BLaER1 (cell line): ENCODE measurements around the gene SMR3A.

Experiments
- H3K27ac ChIP-seq: shearing (Covaris generic); formaldehyde crosslinking; 2 replicates; pipeline ENCODE4 v1.8.1; 2022
- H3K27me3 ChIP-seq: shearing (Covaris generic); formaldehyde crosslinking; 2 replicates; pipeline ENCODE4 v1.8.1; 2022
- H3K36me3 ChIP-seq: shearing (Covaris generic); formaldehyde crosslinking; 2 replicates; pipeline ENCODE4 v1.8.1; 2022
- H3K4me1 ChIP-seq: shearing (Covaris generic); formaldehyde crosslinking; 2 replicates; pipeline ENCODE4 v1.8.1; 2022
- H3K4me2 ChIP-seq: shearing (Covaris generic); formaldehyde crosslinking; 2 replicates; pipeline ENCODE4 v1.8.1; 2022
- H3K4me3 ChIP-seq: shearing (Covaris generic); formaldehyde crosslinking; 2 replicates; pipeline ENCODE4 v1.8.1; 2022
- H3K9ac ChIP-seq: shearing (Covaris generic); formaldehyde crosslinking; 2 replicates; pipeline ENCODE4 v1.8.1; 2022
- H3K9me3 ChIP-seq: shearing (Covaris generic); formaldehyde crosslinking; 2 replicates; pipeline ENCODE4 v1.8.1; 2022
- H4K20me1 ChIP-seq: shearing (Covaris generic); formaldehyde crosslinking; 2 replicates; pipeline ENCODE4 v1.8.1; 2022
- Cebpa-rat ChIP-seq: shearing (Covaris generic); IDR thresholded peaks from 2 replicates; pipeline ENCODE4 v1.8.1; 2022

SMR3A gene

DNA sequence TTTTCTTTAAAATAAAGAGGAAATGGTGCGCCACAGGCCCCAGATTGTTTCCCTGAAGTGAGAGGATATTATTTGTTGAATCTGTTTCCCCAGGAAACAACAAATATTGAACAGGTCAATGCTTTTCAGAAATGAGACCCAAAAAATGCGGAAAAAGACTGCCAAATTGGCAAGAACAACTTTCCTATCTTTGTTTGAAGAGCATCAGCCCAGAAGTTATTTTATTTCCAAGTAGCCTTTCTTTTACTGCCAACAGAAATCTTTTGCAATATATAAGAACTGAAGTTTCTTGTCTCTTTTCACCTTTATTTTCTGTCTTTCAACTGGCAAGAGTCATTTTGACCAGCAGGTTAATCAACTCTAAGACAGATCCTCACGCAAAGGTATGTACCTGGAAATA is at the start of gene SMR3A:
Gene SMR3A, plus strand, starts transcription at position 301 of the 400 bp plus-strand sequence. CDS start 1,356 bp downstream, outside the sequence.
- Histone ChIP-seq H3K9me3 (no peaks in the 10 kb centered on the region), H3K4me2 (no peak within 1 kb of the TSS), H3K27me3 (no peaks in the 10 kb centered on the region), H3K27ac (no peak within 1 kb of the TSS), H3K4me1 (peaks cover 5% of the 10 kb centered on the region; the same call in 1 of the 2 replicates), H3K4me3 (no peak within 1 kb of the TSS), H3K36me3 (no peaks in the 10 kb centered on the region), H4K20me1 (no peaks in the 10 kb centered on the region), H3K9ac (no peak within 1 kb of the TSS)
- no peak for TF ChIP-seq Cebpa-rat

DNA sequence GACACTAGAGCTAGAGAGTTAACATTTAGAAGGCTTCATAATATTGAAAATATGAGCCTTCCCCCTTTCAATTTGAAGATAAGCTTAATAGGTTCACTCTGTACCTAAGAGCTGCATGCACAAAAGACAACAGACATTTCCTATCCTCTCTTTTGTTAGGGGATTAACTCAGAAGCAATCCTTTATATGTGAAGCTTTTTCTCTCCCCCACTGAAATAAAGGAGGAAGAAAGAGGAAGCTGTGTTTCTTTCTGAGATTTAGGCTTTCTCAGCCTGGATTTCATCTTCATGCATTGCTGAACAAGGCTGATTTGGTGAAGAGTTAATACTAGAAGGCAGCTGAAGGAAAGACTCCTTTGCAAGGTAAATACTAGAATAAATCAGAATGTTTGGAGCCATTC is 46.8 kb upstream of the SMR3A start:
- Histone ChIP-seq H3K36me3 (no peaks in the 10 kb centered on the region), H3K27ac (no peak overlapping the region), H4K20me1 (no peaks in the 10 kb centered on the region), H3K4me1 (no peaks in the 10 kb centered on the region), H3K9ac (no peak overlapping the region), H3K4me2 (no peak overlapping the region), H3K27me3 (no peaks in the 10 kb centered on the region), H3K9me3 (no peaks in the 10 kb centered on the region), H3K4me3 (no peak overlapping the region)
- TF ChIP-seq Cebpa-rat, result no peak

DNA sequence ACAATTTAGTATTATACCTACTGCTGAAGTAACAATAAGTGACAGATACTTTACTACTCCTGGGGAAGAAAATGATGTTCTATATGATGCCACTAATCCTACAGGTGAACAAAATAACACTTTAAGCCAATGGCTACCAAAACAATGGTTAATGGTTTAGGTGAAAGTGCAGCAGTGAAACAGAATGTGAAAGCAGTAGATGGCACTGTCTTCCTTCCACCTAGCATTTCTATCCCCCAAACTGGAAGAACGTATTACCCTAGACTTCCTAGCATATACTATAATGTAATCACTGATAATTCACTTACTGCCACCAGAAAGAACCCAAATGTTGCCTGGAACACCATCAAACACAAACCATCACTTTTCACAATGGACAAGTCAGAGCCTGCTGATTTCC is 44.6 kb upstream of the SMR3A start:
- no peaks in the 10 kb centered on the region for H3K4me1 ChIP-seq
- H3K27ac ChIP-seq, result no peak overlapping the region
- no peaks in the 10 kb centered on the region for H4K20me1 ChIP-seq
- no peak overlapping the region for H3K4me3 ChIP-seq
- TF ChIP-seq Cebpa-rat, result no peak
- no peaks in the 10 kb centered on the region for H3K9me3 ChIP-seq
- H3K9ac ChIP-seq, result no peak overlapping the region
- H3K36me3 ChIP-seq, result no peaks in the 10 kb centered on the region
- no peak overlapping the region for H3K4me2 ChIP-seq
- no peaks in the 10 kb centered on the region for H3K27me3 ChIP-seq

DNA sequence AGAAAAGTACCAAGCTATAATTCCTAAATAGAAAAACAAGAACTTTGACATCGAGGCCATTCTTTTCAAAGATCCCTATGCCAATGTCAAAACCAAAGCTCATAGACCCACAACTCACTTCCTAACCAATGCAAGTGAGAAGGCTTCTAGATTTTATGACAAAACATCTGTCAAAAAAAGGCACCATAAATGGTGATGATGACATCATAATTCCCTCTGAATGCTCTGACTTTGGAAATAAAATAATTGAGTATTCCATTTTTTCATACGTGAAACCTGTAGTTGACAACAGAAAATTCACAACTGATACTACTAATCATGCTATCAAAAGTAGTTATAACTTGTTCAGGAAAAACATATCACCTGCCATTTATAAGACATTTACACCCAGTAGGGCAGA is 34.5 kb upstream of the SMR3A start:
- H3K27me3 ChIP-seq, result no peaks in the 10 kb centered on the region
- no peaks in the 10 kb centered on the region for H3K9me3 ChIP-seq
- H3K4me2 ChIP-seq, result no peak overlapping the region
- no peaks in the 10 kb centered on the region for H4K20me1 ChIP-seq
- TF ChIP-seq Cebpa-rat, result no peak
- no peak overlapping the region for H3K27ac ChIP-seq
- H3K4me1 ChIP-seq, result no peaks in the 10 kb centered on the region
- no peak overlapping the region for H3K4me3 ChIP-seq
- no peak overlapping the region for H3K9ac ChIP-seq
- no peaks in the 10 kb centered on the region for H3K36me3 ChIP-seq

DNA sequence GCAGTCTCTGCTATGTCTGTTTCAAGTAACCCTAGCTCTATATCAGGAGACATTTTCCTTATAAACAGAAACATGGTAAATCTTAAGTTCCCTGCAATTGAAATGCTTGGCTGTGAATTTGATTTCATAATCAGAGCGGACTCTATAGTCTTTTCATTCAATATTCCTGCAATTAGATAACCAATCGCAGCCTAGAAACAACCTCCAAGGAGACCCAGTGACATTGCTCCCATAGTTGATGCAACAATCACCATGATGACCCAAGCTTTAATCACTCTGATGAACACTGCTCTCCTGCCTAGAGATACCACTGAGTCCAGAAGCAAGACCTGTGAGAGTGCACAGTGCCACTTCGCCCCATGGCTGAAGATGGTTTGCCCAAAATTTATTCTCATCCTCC is 25.9 kb upstream of the SMR3A start, which contains the start of gene CABS1:
Gene CABS1, plus strand, starts transcription at position 301 of the 400 bp plus-strand sequence. Its CDS starts 59 bp downstream, at position 360.
- H3K36me3 ChIP-seq, result no peaks in the 10 kb centered on the region
- TF ChIP-seq Cebpa-rat, result no peak
- H3K27me3 ChIP-seq, result no peaks in the 10 kb centered on the region
- no peak within 1 kb of the TSS for H3K27ac ChIP-seq
- no peak within 1 kb of the TSS for H3K4me3 ChIP-seq
- H3K9ac ChIP-seq, result no peak within 1 kb of the TSS
- H3K4me1 ChIP-seq, result no peaks in the 10 kb centered on the region
- H3K9me3 ChIP-seq, result no peaks in the 10 kb centered on the region
- H4K20me1 ChIP-seq, result no peaks in the 10 kb centered on the region
- H3K4me2 ChIP-seq, result no peak within 1 kb of the TSS

DNA sequence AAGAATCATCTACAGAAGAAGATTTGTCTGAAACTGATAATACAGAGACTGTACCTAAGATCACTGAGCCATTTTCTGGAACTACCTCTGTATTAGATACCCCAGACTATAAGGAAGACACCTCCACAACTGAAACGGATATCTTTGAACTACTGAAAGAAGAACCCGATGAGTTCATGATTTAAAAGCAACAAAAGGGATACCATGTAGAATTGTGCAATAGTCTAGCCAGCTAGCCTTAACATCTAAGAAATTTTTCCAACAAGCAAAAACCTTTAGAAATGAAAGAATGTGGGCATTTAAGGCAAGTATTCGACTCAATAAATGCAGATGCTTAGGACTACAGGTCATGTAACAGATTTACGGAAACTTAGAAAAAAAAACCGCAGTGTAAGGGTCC is 24.5 kb upstream of the SMR3A start:
- no peaks in the 10 kb centered on the region for H3K27me3 ChIP-seq
- no peak overlapping the region for H3K27ac ChIP-seq
- no peaks in the 10 kb centered on the region for H3K4me1 ChIP-seq
- no peak overlapping the region for H3K4me3 ChIP-seq
- no peak overlapping the region for H3K4me2 ChIP-seq
- H3K9me3 ChIP-seq, result no peaks in the 10 kb centered on the region
- no peak for TF ChIP-seq Cebpa-rat
- H3K9ac ChIP-seq, result no peak overlapping the region
- no peaks in the 10 kb centered on the region for H3K36me3 ChIP-seq
- H4K20me1 ChIP-seq, result no peaks in the 10 kb centered on the region

DNA sequence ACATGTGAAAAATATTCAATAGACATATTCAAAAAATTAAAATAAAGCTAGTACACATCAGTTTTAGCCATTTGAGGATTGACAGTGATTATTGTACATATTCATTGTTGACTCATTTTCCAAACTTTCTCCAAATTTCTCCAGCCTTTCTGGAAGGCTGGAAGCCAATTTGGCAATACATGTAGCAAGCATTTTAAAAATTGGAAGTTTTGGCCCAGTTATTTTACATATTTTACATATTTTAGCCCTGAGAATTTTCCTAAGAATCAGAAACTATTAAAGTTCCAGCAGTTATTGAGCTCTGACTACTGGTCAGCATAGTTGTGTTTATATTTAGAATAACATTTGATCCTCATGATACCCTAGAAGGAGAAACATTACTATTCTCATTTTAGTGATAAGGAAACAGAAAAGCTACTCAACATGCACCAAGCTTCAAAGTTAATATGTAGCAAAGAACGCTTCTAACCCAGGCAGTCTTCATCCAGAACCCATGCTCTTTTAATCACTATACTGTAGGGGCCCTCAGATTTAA is 22.6 kb upstream of the SMR3A start:
- H4K20me1 ChIP-seq, result no peaks in the 10 kb centered on the region
- H3K4me1 ChIP-seq, result no peaks in the 10 kb centered on the region
- no peaks in the 10 kb centered on the region for H3K9me3 ChIP-seq
- H3K9ac ChIP-seq, result no peak overlapping the region
- H3K27me3 ChIP-seq, result no peaks in the 10 kb centered on the region
- no peaks in the 10 kb centered on the region for H3K36me3 ChIP-seq
- no peak overlapping the region for H3K27ac ChIP-seq
- no peak overlapping the region for H3K4me3 ChIP-seq
- no peak for TF ChIP-seq Cebpa-rat
- H3K4me2 ChIP-seq, result no peak overlapping the region

DNA sequence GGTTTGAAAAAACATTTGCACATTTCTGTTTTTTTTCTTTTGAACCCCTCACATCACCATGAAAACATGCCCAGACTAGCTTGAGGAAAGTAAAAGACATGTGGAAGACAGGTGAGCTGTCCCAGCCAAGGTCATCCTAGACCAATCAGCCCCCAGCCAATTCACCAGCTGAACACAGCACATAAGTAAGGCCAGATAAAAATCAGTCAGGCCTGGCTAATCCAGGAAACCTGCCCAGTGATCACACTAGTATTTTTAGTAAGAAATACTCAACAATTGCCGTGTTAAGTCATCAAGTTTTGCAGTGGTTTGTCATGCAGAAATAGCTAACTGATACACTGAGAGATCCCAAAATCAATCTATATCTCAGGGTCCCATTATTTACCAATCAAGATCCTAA is 4.4 kb upstream of the SMR3A start:
- Histone ChIP-seq H3K4me1 (peaks cover 5% of the 10 kb centered on the region; the same call in 1 of the 2 replicates), H3K9me3 (no peaks in the 10 kb centered on the region), H3K4me2 (no peak overlapping the region), H3K27ac (no peak overlapping the region), H3K4me3 (no peak overlapping the region), H4K20me1 (no peaks in the 10 kb centered on the region), H3K27me3 (no peaks in the 10 kb centered on the region), H3K9ac (no peak overlapping the region), H3K36me3 (no peaks in the 10 kb centered on the region)
- TF ChIP-seq Cebpa-rat, result no peak

DNA sequence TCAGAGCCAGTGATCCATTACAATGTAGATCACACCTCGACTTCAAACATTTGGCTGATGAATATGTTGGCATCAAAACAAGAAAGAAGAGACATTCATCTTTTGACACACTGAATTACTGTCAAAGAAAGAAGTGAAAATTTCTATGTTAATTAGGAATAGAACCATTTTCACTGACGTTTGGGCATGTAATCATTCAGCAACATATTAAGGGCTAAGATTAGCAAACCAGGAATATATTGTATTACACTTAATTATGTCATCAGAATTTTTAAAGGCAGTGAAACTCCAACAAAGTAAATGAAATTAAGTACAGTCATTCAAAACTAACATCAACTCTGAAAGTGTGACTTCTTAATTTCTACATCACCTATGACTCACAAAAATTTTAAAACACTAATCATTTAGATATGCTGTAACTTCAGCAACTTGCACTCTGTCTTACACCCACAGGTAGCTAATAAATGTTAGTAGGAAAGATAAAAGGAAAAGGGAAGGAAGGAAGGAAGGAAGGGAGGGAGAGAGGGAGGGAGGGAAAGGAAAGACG is 1.4 kb upstream of the SMR3A start:
- no peaks in the 10 kb centered on the region for H3K36me3 ChIP-seq
- no peak for TF ChIP-seq Cebpa-rat
- no peaks in the 10 kb centered on the region for H3K27me3 ChIP-seq
- H4K20me1 ChIP-seq, result no peaks in the 10 kb centered on the region
- H3K9ac ChIP-seq, result no peak overlapping the region
- H3K4me2 ChIP-seq, result no peak overlapping the region
- H3K9me3 ChIP-seq, result no peaks in the 10 kb centered on the region
- H3K4me1 ChIP-seq, result peaks cover 5% of the 10 kb centered on the region; the same call in 1 of the 2 replicates
- no peak overlapping the region for H3K4me3 ChIP-seq
- H3K27ac ChIP-seq, result no peak overlapping the region

DNA sequence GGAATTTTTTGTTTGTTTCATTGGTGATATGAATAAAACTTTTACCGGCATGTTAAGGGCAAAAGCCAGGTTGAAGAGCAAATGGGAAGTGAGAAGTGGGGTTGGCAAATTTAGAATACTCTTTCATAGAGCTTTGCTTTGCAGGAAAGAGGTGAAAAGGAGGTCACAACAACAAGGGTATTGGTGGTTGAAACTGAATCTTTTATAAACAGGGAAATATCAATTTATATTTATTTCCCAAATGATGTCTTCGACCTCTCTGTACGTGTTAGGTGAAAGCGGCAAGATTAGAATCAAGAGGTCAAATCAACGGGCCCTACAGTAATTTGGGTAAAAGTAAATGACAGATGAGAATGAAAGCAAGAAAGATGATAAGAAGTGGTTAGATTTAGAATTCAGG is 3.4 kb downstream of the SMR3A start:
- no peaks in the 10 kb centered on the region for H3K27me3 ChIP-seq
- no peaks in the 10 kb centered on the region for H3K4me1 ChIP-seq
- no peak overlapping the region for H3K4me2 ChIP-seq
- no peak for TF ChIP-seq Cebpa-rat
- no peak overlapping the region for H3K4me3 ChIP-seq
- H3K9ac ChIP-seq, result no peak overlapping the region
- no peaks in the 10 kb centered on the region for H3K36me3 ChIP-seq
- no peaks in the 10 kb centered on the region for H3K9me3 ChIP-seq
- H4K20me1 ChIP-seq, result no peaks in the 10 kb centered on the region
- no peak overlapping the region for H3K27ac ChIP-seq

DNA sequence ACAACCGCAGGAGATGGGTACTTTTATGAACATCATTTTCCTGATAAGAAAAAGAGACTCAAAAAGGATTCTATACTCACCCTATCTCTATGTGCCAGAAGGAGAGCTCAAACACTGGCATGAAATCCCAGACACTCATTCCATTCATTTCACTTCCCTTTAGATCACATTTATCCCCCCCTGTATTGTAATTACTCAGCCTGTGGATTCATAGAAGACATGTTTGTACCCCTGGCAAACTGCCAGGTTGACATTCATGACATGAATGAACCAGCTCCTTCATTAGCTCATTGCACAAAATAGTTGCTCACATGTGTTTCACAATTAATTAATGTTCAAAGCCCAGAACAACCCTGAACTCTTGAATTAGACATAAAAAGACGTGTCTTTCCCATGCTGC is 4.9 kb downstream of the SMR3A start:
- no peaks in the 10 kb centered on the region for H3K9me3 ChIP-seq
- H3K27me3 ChIP-seq, result no peaks in the 10 kb centered on the region
- H3K27ac ChIP-seq, result no peak overlapping the region
- H3K9ac ChIP-seq, result no peak overlapping the region
- H3K4me1 ChIP-seq, result no peaks in the 10 kb centered on the region
- no peak overlapping the region for H3K4me2 ChIP-seq
- no peaks in the 10 kb centered on the region for H4K20me1 ChIP-seq
- no peak for TF ChIP-seq Cebpa-rat
- no peak overlapping the region for H3K4me3 ChIP-seq
- H3K36me3 ChIP-seq, result no peaks in the 10 kb centered on the region
